Kidney (tissue), 14 donors: ENCODE measurements around the gene PPP1R1A. TPM values are rescaled to one million over a fixed set of nuclear protein-coding genes. Genes with fewer than 3 reads are reported as not detected.
A peak's percentile ranks its signal among the peaks of the same experiment; 100 is the strongest.

Experiments used
- DNase-seq, 5 donors: peaks; one replicate each; pipeline ENCODE4 v3.0.0-alpha.2; 2013 to 2020
- FAIRE-seq: peaks from 2 replicates; lab custom pipeline; 2012; peaks lifted over from hg19 to GRCh38; lab: Jason Lieb, UNC
- H3K27ac ChIP-seq, 2 donors: one replicate each; pipeline ENCODE4 v1.7.0; 2013; ENCODE audit warnings: low read depth in 2 of 2, low read length in 2 of 2, inconsistent platforms in 1 of 2
- H3K27me3 ChIP-seq: one replicate; pipeline ENCODE4 v1.7.1; 2013; ENCODE audit warnings: low read length, inconsistent platforms; ENCODE audit not compliant: control insufficient read depth, insufficient read depth
- H3K36me3 ChIP-seq, 3 donors: one replicate each; pipeline versions ENCODE4 v1.7.0 to v1.7.1; 2013; ENCODE audit warnings: low read length in 3 of 3, control low read depth in 1 of 3, inconsistent platforms in 1 of 3; ENCODE audit not compliant: insufficient read depth in 3 of 3, control insufficient read depth in 2 of 3
- H3K4me1 ChIP-seq, 3 donors: one replicate each; pipeline versions ENCODE4 v1.7.0 to v1.7.1; 2013; ENCODE audit warnings: low read length in 3 of 3, inconsistent platforms in 1 of 3, low read depth in 1 of 3; ENCODE audit not compliant: control insufficient read depth in 2 of 3, insufficient read depth in 2 of 3
- H3K4me3 ChIP-seq, 3 donors: one replicate each; pipeline versions ENCODE4 v1.7.0 to v1.8.1; 2013; ENCODE audit warnings: low read length in 3 of 3, control low read depth in 1 of 3, inconsistent platforms in 1 of 3
- H3K9ac ChIP-seq, 3 donors: one replicate each; pipeline versions ENCODE4 v1.7.0 to v1.7.1; 2013; ENCODE audit warnings: low read length in 3 of 3, control low read depth in 1 of 3, inconsistent platforms in 1 of 3
- H3K9me3 ChIP-seq, 3 donors: one replicate each; pipeline versions ENCODE4 v1.7.0 to v1.7.1; 2013; ENCODE audit warnings: low read length in 3 of 3, control low read depth in 1 of 3, inconsistent platforms in 1 of 3; ENCODE audit not compliant: control insufficient read depth in 2 of 3, insufficient read depth in 1 of 3
- intact Hi-C: fragments of 100-400 bp; cut with DNase I; formaldehyde crosslinking; loops from one replicate; pipeline ENCODE4 v1.11.1; 2022
- polyA plus RNA-seq: library from polyadenylated mRNA; stranded (reverse); fragments of 350-450 nt; fragmentation: Illumina TruSeq; extraction: RNeasy Lipid Tissue Mini Kit (QIAGEN cat#74804); gene quantifications from one replicate; pipeline ENCODE4 v1.2.3, GENCODE V29; 2014; ENCODE audit warnings: low read depth, low replicate concordance; ENCODE audit not compliant: insufficient read depth
- total RNA-seq: library from RNA; stranded (reverse); fragmentation: NEBNext Ultra II Directional; extraction: Animal tissue kit (Norgen Biotek cat#: 25700); gene quantifications from one replicate; pipeline ENCODE4 v1.2.1, GENCODE V29; 2021
- TF ChIP-seq, protein P1 (sequence below): IDR thresholded peaks from 3 replicates; pipeline ENCODE4 v1.5.1; 2012; ENCODE audit warnings: mild to moderate bottlenecking, moderate library complexity, borderline replicate concordance; ENCODE audit not compliant: insufficient read depth; ENCODE audit errors: extremely low read depth
- donor health status: control.
- donor health status: control.
- donor health status: control.
- donor health status: control.
- donor health status: control.
- donor health status: DM: yes; HTN: yes; CAD: no.
- donor health status: Normal renal cell carcinoma (clear cell type).

The PPP1R1A gene
- total and polyA plus RNA-seq, 2 donors from 2014 or later, result 128 to 217 TPM

DNA sequence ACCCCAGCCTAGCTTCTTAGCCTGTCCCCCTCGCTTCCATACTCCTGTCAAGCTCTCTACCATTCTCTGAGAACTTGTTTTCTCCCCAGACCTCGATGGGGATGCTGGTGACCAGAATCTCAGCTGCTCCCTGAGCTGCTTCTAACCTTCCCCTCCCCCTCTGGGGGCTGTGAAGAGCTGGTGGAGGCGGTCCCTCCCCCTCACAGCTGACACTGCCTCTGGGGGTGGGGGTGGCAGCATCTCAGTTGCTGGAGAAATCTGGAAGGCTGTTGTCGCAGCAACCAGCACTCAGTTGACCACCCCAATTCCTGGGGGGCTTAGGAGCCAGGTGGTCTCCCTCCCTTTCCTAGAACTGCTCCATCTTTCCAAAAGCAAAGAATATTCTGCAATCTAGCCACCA, 4.7 kb downstream of the PPP1R1A start:
- TF ChIP-seq, protein P1, sequence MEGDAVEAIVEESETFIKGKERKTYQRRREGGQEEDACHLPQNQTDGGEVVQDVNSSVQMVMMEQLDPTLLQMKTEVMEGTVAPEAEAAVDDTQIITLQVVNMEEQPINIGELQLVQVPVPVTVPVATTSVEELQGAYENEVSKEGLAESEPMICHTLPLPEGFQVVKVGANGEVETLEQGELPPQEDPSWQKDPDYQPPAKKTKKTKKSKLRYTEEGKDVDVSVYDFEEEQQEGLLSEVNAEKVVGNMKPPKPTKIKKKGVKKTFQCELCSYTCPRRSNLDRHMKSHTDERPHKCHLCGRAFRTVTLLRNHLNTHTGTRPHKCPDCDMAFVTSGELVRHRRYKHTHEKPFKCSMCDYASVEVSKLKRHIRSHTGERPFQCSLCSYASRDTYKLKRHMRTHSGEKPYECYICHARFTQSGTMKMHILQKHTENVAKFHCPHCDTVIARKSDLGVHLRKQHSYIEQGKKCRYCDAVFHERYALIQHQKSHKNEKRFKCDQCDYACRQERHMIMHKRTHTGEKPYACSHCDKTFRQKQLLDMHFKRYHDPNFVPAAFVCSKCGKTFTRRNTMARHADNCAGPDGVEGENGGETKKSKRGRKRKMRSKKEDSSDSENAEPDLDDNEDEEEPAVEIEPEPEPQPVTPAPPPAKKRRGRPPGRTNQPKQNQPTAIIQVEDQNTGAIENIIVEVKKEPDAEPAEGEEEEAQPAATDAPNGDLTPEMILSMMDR, result no peak
- no peak for FAIRE-seq
- intact Hi-C loops, result loop anchor here (10.0 kb wide), 1 partner anchor 381 kb away; no protein-coding TSS in a partner anchor

DNA sequence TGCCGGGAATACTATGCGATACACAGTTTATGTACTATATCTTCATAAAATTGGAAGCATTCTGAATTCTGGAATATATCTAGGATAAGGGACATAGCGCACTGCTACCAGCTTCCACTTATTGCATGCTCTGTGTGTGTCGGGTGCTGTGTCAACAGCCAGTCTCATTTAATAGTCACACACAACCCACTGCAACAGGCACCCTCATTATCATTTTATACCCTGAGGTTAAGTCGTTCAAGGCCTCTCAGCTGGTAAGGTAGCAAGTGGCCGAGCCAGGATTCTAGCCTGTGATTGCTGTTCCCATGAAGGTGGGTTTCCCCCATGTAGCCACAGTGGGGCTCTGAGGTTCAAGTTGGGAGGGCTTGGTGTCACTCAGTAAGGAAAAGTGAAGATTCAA, 7.0 kb downstream of the PPP1R1A start:
- TF ChIP-seq, protein P1, result no peak
- Histone ChIP-seq H3K27me3 (no peaks in the 10 kb centered on the region), H3K27ac (no peak overlapping the region), H3K4me3 (no peak overlapping the region), H3K9me3 (no peaks in the 10 kb centered on the region), H3K9ac (no peak overlapping the region), H3K4me1 (peaks cover 0 to 6% (median 0%) of the 10 kb centered on the region in 3 donors), H3K36me3 (no peaks in the 10 kb centered on the region)
- intact Hi-C loops, result loop anchor here (10.0 kb wide), 1 partner anchor 383 kb away; no protein-coding TSS in a partner anchor
- no peak for FAIRE-seq
- peak in 1 of 5 donors; percentile 22 for DNase-seq

More for the DNA sequence above, 4.7 kb downstream of the PPP1R1A start:
- DNase-seq, result no peak
- Histone ChIP-seq H3K4me3 (no peak overlapping the region), H3K4me1 (peaks cover 0 to 11% (median 0%) of the 10 kb centered on the region in 3 donors), H3K9ac (no peak overlapping the region), H3K36me3 (no peaks in the 10 kb centered on the region), H3K27ac (no peak overlapping the region), H3K9me3 (no peaks in the 10 kb centered on the region), H3K27me3 (no peaks in the 10 kb centered on the region)

DNA sequence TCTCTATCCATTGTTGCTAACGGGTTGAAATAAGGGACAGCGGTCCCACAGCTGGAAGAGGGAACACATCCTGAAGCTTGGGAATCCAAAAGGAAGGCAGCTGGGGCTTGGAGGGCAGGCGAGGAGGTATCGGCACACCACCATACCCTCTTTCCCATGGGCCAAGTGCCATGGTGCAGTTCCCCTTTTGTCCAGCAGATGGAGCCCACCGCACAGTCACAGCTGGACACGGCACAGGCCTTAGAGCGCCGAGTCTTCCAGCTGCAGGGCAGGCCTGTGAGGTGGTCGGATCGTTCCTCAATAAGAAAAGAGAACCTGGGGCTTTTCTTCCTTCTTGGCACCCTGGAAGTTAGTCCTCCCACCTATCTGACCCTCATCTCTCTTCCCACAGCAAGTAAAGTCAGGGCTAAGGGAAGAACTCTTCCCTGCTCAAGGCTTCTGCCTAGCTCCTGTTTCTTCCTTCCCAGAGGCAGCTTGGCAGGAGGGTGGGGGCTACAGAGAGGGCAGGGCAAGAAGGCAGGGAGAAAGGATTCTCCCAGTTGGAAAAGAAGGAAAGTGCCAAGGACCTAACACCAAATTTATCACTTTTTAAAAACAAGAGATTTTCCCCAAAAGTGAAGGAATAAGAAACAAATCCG, 8.6 kb downstream of the PPP1R1A start:
- DNase-seq (peak; percentile 86 to 93 (median 91)), FAIRE-seq (no peak)
- H3K4me1 ChIP-seq, result peaks cover 0 to 6% (median 0%) of the 10 kb centered on the region in 3 donors
- no peak overlapping the region for H3K27ac ChIP-seq
- intact Hi-C loops, result loop anchor here (10.0 kb wide), 1 partner anchor 385 kb away; no protein-coding TSS in a partner anchor
- H3K36me3 ChIP-seq, result no peaks in the 10 kb centered on the region
- TF ChIP-seq, protein P1, result peak; percentile 99
- no peaks in the 10 kb centered on the region for H3K9me3 ChIP-seq
- H3K4me3 ChIP-seq, result no peak overlapping the region
- peak overlapping the region in 1 of 3 donors; percentile 65 for H3K9ac ChIP-seq
- no peaks in the 10 kb centered on the region for H3K27me3 ChIP-seq
